Stimulated activated CD4-positive, alpha-beta T cell treated with anti-CD3 and anti-CD28 coated beads, Interleukin-15, amount 100 ng/mL, for 48 hours (primary cell): ENCODE results near the gene PCF11.
A peak's percentile ranks its signal among the peaks of the same experiment; 100 is the strongest.
"Not testable (repeated sequence)": the region's sequence is repeated elsewhere in the genome, so short reads cannot be mapped to it uniquely, and the experiment has no call there.

ENCODE experiments used
- DNase-seq, 2 donors: peaks; one replicate each; pipeline ENCODE4 v3.0.0-alpha.2; 2020; ENCODE audit warnings: low read depth in 2 of 2

Gene PCF11

DNA sequence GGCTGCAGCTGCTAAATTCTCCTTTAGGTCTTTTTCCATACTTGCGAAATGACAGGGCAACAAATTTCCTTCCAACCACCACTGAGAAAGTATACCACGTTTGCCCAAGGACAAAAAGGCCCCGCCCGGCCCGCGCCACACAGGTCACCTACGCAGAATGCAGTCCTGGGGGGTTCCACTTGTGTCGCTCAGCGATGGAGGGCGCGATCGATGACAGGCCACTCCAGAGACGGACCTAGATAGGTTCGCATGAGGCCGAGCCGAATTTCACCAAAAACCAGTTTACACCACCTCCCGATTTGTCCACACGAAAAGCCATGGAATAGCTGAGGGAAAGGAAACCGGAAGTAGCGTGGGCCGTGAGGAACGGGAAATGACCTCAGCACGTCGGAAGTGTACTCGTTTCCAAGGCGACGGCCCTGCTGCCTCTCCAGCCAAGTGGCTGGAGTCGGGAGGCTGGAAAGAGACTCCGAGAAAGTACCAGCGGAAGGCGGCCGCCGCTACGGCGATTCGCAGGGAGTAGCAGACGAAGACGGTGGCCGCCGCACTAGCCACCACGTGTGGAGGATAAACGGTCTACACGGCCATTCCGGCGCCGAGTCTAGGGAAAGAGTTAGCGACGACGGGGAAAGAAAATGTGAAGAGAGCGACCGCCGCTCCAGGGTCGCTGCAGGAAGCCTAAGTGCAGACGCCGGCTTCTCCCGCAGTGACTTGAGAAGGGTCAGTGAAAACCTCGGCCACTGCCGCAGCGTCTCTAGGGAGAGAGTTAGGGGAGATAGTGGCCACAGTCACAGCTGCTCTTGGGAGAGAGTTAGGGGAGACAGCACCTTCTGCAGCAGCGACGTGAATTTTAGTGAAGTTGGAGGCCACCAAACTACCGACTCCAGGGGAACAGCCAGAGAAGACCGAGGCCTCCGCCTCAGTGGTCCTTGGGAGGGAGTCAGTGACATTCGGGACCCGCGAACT, 36.7 kb downstream of the PCF11 start, which contains the start of gene ANKRD42:
Gene ANKRD42 (plus strand): TSS at position 398 of the 966 bp plus-strand sequence. CDS start 959 bp downstream, outside the sequence.
- peak; percentile 72 to 85 for DNase-seq

DNA sequence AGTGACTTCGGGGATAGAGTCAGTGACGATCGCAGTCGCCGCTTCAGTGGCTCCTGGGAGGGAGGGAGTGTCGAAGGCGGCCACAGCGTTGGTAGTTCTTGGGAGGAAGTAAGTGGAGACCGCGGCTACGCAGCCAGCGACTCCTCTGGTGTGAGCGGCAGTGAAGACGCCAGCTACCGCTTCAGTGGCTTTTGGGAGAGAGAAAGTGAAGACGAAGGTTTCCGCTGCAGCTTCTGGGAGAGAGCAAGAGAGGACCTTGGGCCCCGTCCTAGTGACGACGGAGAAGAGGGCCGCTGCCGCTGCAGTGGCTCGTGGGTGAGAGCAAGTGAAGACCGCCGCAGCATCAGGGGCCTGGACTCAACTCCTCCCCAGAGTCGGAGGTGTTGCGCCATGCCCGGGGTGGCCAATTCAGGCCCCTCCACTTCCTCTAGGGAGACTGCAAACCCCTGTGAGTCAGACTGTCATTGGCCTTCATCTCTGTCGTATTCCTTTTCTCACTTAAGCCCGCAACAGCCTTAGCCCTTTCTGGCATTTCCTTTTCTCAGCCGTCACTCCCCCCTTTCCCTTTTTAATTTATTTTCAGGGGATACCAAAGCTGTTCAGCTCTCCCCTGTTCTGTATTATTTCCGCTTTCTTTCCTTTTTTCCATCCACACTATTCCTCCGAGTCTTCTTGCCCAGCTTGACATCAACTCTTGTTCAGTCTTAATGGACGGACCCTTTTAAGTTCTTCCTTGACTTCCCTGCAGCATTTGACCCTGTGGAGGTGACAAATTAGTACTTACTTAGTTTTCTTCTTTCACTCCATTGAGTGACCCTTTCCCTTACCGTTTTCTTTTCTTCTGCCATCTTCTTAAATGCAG, 37.6 kb downstream of the PCF11 start:
- DNase-seq, result peak; percentile 33 to 35

GRCh38 chr11:83195143-83195466, 38.2 kb downstream of the PCF11 start:
- DNase-seq, result no peak

- no peak for DNase-seq
Observed at GRCh38 chr11:83195649-83196048, 38.7 kb downstream of the PCF11 start.

GRCh38 chr11:83200035-83200434, 43.1 kb downstream of the PCF11 start:
- DNase-seq, result no peak

GRCh38 chr11:83205608-83206185, 48.8 kb downstream of the PCF11 start:
- DNase-seq, result no peak

DNA sequence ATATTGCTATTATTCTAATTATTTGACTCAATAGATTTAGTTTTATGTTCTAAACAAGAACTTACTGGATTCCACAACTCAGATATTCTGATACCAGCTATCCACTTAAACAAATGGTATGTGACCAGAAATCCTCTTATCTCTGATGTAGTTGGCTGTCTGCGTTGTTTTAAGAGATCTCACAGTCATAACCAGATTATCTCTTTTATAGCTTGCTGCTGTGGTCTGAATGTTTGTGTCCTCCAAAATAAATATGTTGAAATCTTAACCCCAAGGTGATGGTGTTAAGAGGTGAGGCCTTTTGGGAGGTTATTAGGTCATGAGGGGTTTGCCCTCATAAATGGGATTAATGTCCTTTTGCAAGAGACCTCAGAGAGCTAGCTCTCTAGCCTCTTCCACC, 49.3 kb downstream of the PCF11 start:
- DNase-seq, result no peak

GRCh38 chr11:83206771-83207382, 49.9 kb downstream of the PCF11 start:
- not testable (repeated sequence) for DNase-seq

DNA sequence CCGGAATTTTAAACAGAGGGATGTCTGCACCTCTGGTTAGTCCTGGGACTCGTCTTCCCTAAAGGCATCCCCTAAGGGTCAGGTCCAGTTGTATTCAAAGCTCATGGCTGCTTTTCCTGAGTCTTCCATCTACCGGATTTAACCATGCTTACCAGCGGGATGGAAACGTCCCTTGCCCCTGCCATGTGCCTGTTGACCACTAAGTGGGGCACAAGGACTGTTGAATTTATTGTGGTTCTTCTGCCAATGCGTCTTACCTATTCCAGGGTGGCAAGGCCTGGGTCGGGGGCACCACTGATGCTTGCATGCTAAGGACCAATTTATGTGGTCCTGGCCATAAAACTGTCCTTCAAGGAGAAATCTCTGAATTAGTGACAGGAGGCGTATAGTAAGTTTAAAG, 62.2 kb downstream of the PCF11 start:
- no peak for DNase-seq

- no peak for DNase-seq
Observed at GRCh38 chr11:83220260-83220659, 63.3 kb downstream of the PCF11 start.

- no peak for DNase-seq
Observed at GRCh38 chr11:83221694-83222093, 64.8 kb downstream of the PCF11 start.

DNA sequence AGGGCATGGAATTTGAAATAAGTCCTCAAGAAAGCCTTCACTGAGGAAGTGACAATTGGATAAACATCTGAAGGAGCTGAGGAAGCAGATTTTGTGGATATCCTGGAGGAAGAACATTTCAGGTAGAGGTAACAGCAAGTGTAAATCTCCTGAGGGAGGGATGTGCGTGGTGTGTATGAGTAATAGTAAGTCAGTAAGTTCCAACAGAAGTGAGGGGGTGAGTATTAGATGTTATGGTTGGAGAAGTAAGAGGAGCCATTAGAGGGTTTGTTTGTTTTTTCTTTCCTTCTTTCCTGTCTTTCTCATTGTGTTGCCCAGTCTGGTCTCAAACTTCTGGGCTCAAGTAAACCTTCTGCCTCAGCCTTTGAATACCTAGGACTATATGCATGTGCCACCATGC, 65.6 kb downstream of the PCF11 start:
- DNase-seq, result no peak

DNA sequence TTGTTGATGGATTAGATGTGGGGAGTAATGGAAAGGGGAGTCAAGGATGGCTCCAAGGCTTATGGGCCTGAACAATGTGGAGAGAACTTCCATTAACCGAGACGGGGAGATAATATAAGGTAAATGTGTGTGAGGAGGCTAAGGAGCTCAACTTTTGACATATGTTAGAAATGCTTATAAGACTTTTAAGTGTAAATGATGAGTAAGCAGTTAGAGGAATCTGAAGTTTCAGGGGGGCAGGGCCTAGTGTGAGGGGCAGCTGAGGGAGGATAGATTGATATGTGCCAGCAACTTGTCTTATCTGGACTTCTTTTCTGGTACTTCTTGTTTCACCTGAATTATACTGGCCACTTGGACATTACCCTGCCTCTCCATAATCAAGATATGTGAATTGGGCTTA, 66.5 kb downstream of the PCF11 start:
- no peak for DNase-seq

GRCh38 chr11:83235825-83236224, 78.9 kb downstream of the PCF11 start:
- DNase-seq, result no peak
